HepG2 (cell line): ENCODE measurements around the gene IL18RAP.

Experiments used
- BRCA1 ChIP-seq: sonication (generic); formaldehyde crosslinking; IDR thresholded peaks from 2 replicates; pipeline ENCODE4 v1.4.0; 2020; ENCODE audit warnings: missing genetic modification reagents
- DNMT1 ChIP-seq: sonication (generic); formaldehyde crosslinking; IDR thresholded peaks from 2 replicates; pipeline ENCODE4 v1.5.1; 2020; ENCODE audit warnings: mild to moderate bottlenecking, missing genetic modification reagents
- E2F1 ChIP-seq: sonication (generic); formaldehyde crosslinking; IDR thresholded peaks from 2 replicates; pipeline ENCODE4 v1.5.0; 2020; ENCODE audit warnings: missing genetic modification reagents
- KDM3A ChIP-seq: IDR thresholded peaks from 2 replicates; pipeline ENCODE4 v1.6.1; 2018; ENCODE audit warnings: low read depth, missing compliant biosample characterization
- ZSCAN9 ChIP-seq: IDR thresholded peaks from 2 replicates; pipeline ENCODE4 v1.6.1; 2016; ENCODE audit warnings: borderline replicate concordance

- TF ChIP-seq BRCA1 (CRISPR knock-in tag) (no peak), E2F1 (no peak), DNMT1 (no peak), KDM3A (CRISPR knock-in tag) (no peak), ZSCAN9 (CRISPR knock-in tag) (no peak)
Observed at GRCh38 chr2:102437122-102437521, 14.2 kb downstream of the IL18RAP start.
